OCI-LY7 (cell line): Measurements from ENCODE around the gene PLD1. TPM values are rescaled to one million over a fixed set of nuclear protein-coding genes. Genes with fewer than 3 reads are reported as not detected.

Source experiments
- BruUV-seq: library from RNA; stranded (reverse); fragments of 400-500 nt; replicated peaks from 2 replicates; lab custom pipeline; 2021; lab: Mats Ljungman, UMichigan
- CTCF ChIA-PET: fragments of 300-600 bp; sonication (Branson Sonifier 250); formaldehyde crosslinking; loops from one replicate; lab custom pipeline; 2022; ENCODE audit warnings: antibody characterized with exemption; ENCODE audit not compliant: unreplicated experiment; lab: Charles Lee
- POLR2A ChIA-PET: fragments of 300-600 bp; sonication (Branson Sonifier 250); formaldehyde crosslinking; loops from one replicate; lab custom pipeline; 2022; ENCODE audit warnings: antibody characterized with exemption; lab: Charles Lee
- DNase-seq: peaks from one replicate; pipeline ENCODE4 v3.0.0-alpha.2; 2015; ENCODE audit warnings: low spot score
- H2AFZ ChIP-seq: fragments of 200-600 bp; sonication (generic), shearing (Covaris generic); 2 replicates; pipeline ENCODE4 v1.6.1; 2014; ENCODE audit warnings: mild to moderate bottlenecking, antibody characterized with exemption, low read length, moderate library complexity
- H3K27ac ChIP-seq: fragments of 200-600 bp; sonication (generic); 2 replicates; pipeline ENCODE4 v1.5.1; 2014; ENCODE audit warnings: mixed run types, low read depth, mild to moderate bottlenecking, moderate library complexity, low read length, inconsistent platforms; ENCODE audit not compliant: poor library complexity, severe bottlenecking
- H3K36me3 ChIP-seq: fragments of 200-600 bp; sonication (generic); 2 replicates; pipeline ENCODE4 v1.6.1; 2014; ENCODE audit warnings: mild to moderate bottlenecking, antibody characterized with exemption, low read length, moderate library complexity, mixed read lengths; ENCODE audit not compliant: insufficient read depth
- H3K4me1 ChIP-seq: fragments of 200-600 bp; sonication (generic); 2 replicates; pipeline ENCODE4 v1.5.1; 2014; ENCODE audit warnings: mild to moderate bottlenecking, low read length; ENCODE audit not compliant: insufficient read depth, poor library complexity, severe bottlenecking
- H3K4me2 ChIP-seq: fragments of 200-600 bp; sonication (generic); 2 replicates; pipeline ENCODE4 v1.6.1; 2014; ENCODE audit warnings: mild to moderate bottlenecking, low read length
- H3K4me3 ChIP-seq: fragments of 200-600 bp; sonication (generic); 2 replicates; pipeline ENCODE4 v1.5.1; 2014; ENCODE audit warnings: mild to moderate bottlenecking, low read depth, low read length; ENCODE audit not compliant: poor library complexity, severe bottlenecking
- H3K79me2 ChIP-seq: fragments of 200-600 bp; sonication (generic); 2 replicates; pipeline ENCODE4 v1.6.1; 2016; ENCODE audit warnings: low read depth, mild to moderate bottlenecking, low read length, moderate library complexity, mixed read lengths; ENCODE audit not compliant: insufficient read depth
- H3K9me2 ChIP-seq: fragments of 200-600 bp; sonication (generic); 2 replicates; pipeline ENCODE4 v1.6.1; 2016; ENCODE audit warnings: mild to moderate bottlenecking, low read length, mixed read lengths; ENCODE audit not compliant: insufficient read depth
- H3K9me3 ChIP-seq: fragments of 200-600 bp; sonication (generic); 2 replicates; pipeline ENCODE4 v1.6.1; 2014; ENCODE audit warnings: mild to moderate bottlenecking, mixed run types, low read length, mixed read lengths
- H4K20me1 ChIP-seq: fragments of 200-600 bp; sonication (generic); 2 replicates; pipeline ENCODE4 v1.6.1; 2014; ENCODE audit warnings: mild to moderate bottlenecking, antibody characterized with exemption, low read length, moderate library complexity, mixed read lengths; ENCODE audit not compliant: insufficient read depth
- EZH2phosphoT487 ChIP-seq: fragments of 200-600 bp; sonication (generic); IDR thresholded peaks from 2 replicates; pipeline ENCODE4 v1.6.1; 2018; ENCODE audit warnings: low read depth, borderline replicate concordance, mild to moderate bottlenecking, mixed run types, antibody characterized with exemption, low read length, moderate library complexity, mixed read lengths
- intact Hi-C: fragments of 100-400 bp; cut with micrococcal nuclease; formaldehyde crosslinking; loops from one replicate; pipeline ENCODE4 v1.10.0; 2022; ENCODE audit not compliant: unreplicated experiment
- total RNA-seq, 2 experiments: library from RNA; depleted of rRNA in 1 of 2; stranded (reverse); fragments of >200 nt in 1 of 2; shearing (Covaris generic) in 1 of 2; gene quantifications; 2 replicates each; pipeline ENCODE4 v1.2.3, GENCODE V29; 2014 to 2022
- TF ChIP-seq, protein P1 (sequence below): fragments of 200-600 bp; sonication (generic); conservative IDR thresholded peaks from 2 replicates; pipeline ENCODE4 v1.5.1; 2014; ENCODE audit warnings: mild to moderate bottlenecking, antibody characterized with exemption, low read length, moderate library complexity, mixed read lengths

PLD1 gene
- total RNA-seq, 2 experiments from 2014 or later = not detected

- ChIA-PET POLR2A (interaction anchor here (0.8 kb wide), 1 partner anchor 17 kb away, joined by 4 read pairs; no protein-coding TSS in a partner anchor), CTCF (no interaction called here)
- intact Hi-C loops = no loop called here
- H3K4me2 ChIP-seq = no peak overlapping the region
- TF ChIP-seq, protein P1, sequence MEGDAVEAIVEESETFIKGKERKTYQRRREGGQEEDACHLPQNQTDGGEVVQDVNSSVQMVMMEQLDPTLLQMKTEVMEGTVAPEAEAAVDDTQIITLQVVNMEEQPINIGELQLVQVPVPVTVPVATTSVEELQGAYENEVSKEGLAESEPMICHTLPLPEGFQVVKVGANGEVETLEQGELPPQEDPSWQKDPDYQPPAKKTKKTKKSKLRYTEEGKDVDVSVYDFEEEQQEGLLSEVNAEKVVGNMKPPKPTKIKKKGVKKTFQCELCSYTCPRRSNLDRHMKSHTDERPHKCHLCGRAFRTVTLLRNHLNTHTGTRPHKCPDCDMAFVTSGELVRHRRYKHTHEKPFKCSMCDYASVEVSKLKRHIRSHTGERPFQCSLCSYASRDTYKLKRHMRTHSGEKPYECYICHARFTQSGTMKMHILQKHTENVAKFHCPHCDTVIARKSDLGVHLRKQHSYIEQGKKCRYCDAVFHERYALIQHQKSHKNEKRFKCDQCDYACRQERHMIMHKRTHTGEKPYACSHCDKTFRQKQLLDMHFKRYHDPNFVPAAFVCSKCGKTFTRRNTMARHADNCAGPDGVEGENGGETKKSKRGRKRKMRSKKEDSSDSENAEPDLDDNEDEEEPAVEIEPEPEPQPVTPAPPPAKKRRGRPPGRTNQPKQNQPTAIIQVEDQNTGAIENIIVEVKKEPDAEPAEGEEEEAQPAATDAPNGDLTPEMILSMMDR = no peak
- no peak for TF ChIP-seq EZH2phosphoT487
- no peak overlapping the region for H3K4me3 ChIP-seq
- no peaks in the 10 kb centered on the region for H3K36me3 ChIP-seq
- no peaks in the 10 kb centered on the region for H3K79me2 ChIP-seq
- H3K9me2 ChIP-seq = no peaks in the 10 kb centered on the region
- no TSS peak for BruUV-seq
- H3K4me1 ChIP-seq = no peaks in the 10 kb centered on the region
- no peak overlapping the region for H2AFZ ChIP-seq
- DNase-seq = no peak
- no peak overlapping the region for H3K27ac ChIP-seq
- no peaks in the 10 kb centered on the region for H4K20me1 ChIP-seq
- H3K9me3 ChIP-seq = no peaks in the 10 kb centered on the region
Observed at GRCh38 chr3:171755656-171756055, 54.6 kb downstream of the PLD1 start.

GRCh38 chr3:171755015-171755589 lies 55.2 kb downstream of the PLD1 start:
- no TSS peak for BruUV-seq
- no peak for DNase-seq
- no peak overlapping the region for H3K4me2 ChIP-seq
- no peaks in the 10 kb centered on the region for H3K79me2 ChIP-seq
- CTCF ChIA-PET = no interaction called here
- no peaks in the 10 kb centered on the region for H3K9me2 ChIP-seq
- no peak overlapping the region for H3K27ac ChIP-seq
- H3K4me3 ChIP-seq = no peak overlapping the region
- no peak overlapping the region for H2AFZ ChIP-seq
- intact Hi-C loops = no loop called here
- no peaks in the 10 kb centered on the region for H3K4me1 ChIP-seq
- H3K36me3 ChIP-seq = no peaks in the 10 kb centered on the region
- POLR2A ChIA-PET = interaction anchor here (0.6 to 0.7 kb wide), 2 partner anchors 9 to 10 kb away, joined by 3 to 4 read pairs; no protein-coding TSS in a partner anchor
- TF ChIP-seq, protein P1 = no peak
- TF ChIP-seq EZH2phosphoT487 = no peak
- no peaks in the 10 kb centered on the region for H3K9me3 ChIP-seq
- no peaks in the 10 kb centered on the region for H4K20me1 ChIP-seq

DNA sequence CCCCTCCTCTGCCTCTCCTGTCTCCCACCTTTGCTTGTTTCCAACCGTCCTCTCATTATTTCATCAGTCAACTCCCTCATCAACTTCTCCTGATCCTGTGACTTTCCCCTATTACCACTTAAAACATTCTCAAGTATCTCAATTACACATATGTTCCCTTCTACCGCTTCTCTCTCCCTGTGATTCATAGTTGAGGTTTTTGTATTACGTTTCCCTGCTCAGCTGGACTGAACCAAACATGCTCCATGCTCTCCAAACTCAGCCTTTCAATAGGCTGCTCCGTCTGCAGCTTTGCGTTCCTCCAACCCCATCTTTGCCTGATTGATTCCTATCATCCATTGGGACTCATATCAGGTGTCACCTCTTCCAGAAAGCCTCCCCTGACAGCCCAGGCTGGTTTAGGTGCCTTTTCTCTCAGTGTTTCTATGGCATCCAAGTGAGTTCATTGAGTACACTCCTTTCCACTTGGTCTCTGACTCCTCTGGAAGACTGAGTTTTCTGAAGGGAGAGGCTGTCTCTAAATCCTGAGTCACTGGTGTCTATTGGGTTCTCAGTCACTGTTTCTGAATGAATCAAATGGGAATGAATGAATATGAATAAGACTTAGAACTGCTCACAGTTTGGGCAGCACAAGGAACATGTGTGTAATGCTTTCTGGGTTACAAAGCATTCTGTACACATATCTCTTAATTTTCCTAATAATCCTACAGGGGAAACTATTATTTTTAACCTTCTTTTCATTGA lies 56.4 kb downstream of the PLD1 start:
- ChIA-PET POLR2A (no interaction called here), CTCF (no interaction called here)
- no peak for DNase-seq
- Histone ChIP-seq H2AFZ (no peak overlapping the region), H3K79me2 (no peaks in the 10 kb centered on the region), H3K4me1 (no peaks in the 10 kb centered on the region), H4K20me1 (no peaks in the 10 kb centered on the region), H3K9me2 (no peaks in the 10 kb centered on the region), H3K27ac (no peak overlapping the region), H3K36me3 (no peaks in the 10 kb centered on the region), H3K4me2 (no peak overlapping the region), H3K4me3 (no peak overlapping the region), H3K9me3 (no peaks in the 10 kb centered on the region)
- TF ChIP-seq, protein P1 = no peak
- no peak for TF ChIP-seq EZH2phosphoT487
- intact Hi-C loops = no loop called here
- no TSS peak for BruUV-seq
